ENCODE data around the gene OLFML2B.
A peak's percentile ranks its signal among the peaks of the same experiment; 100 is the strongest.

Gene OLFML2B

DNA sequence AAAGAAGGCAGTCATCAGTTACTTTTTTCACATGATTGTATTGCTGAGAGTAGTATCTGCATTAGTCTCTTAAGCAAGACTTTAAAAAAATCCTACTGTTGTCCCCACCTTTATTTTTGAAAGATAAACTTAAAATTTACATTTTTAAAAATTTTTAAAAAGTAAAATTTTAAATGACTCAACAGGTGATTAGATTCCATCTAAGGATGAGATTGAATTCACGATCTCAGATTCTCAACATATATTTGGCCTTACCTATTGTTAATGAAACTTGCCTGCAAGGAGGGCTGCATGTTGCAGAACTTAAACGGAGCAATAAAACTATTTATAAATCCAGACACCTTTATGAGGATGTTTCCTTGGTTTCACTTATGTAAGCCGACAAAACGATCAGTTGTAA, 75.2 kb downstream of the OLFML2B start:
- CTCF ChIA-PET = no interaction called here

DNA sequence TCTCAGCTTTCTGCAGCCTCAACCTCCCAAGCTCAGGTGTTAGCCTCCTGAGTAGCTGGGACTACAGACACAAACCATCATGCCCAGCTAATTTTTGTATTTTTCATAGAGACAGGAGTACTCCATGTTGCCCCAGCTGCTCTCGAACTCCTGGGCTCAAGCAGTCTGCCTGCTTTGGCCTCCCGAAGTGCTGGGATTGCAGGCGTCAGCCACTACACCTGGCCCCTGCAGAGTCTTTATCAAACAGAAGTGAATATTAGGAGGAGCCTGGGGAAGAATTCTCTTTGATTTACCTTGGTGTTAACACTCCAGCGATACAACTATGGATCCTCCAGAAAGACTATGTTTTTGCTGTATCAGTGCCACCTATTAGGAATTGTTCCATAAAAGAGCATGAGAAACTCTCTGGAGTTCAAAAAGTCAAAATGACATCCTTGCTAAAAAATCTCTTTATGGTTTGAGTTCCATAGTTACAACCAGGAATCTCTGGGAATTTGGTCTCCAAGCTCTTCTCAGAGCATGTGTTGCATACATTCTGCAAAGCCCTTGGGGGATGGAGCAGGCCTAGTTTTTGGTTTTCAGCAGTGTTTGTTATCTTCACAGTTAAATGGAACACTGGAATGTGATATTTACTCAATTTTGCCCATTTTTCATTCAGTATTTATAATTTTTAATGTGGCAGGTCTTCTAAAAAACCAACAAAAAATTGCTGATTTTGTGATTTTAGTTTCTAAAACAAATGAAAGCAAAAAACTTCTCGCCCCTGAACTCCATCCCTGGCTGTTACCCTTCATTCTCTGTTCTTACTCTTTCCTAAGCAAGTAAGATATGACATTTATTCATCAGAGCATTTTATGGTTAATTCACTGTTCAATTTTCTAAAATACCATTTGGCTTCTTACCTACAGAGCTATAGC, 77.3 kb downstream of the OLFML2B start:
- CTCF ChIA-PET = interaction anchor here (1.0 kb wide), 1 partner anchor 31 kb away, joined by 3 read pairs; no protein-coding TSS in a partner anchor
- Mint-ChIP-seq H3K27ac (no peak overlapping the region), H3K4me3 (no peak overlapping the region), H3K4me1 (no peaks in the 10 kb centered on the region), H3K36me3 (peaks cover 37% of the 10 kb centered on the region), H3K27me3 (no peaks in the 10 kb centered on the region), H3K9me3 (no peaks in the 10 kb centered on the region)
- no peak for DNase-seq

More for the DNA sequence above, 75.2 kb downstream of the OLFML2B start:
- no peak for DNase-seq
- H3K27me3 Mint-ChIP-seq = no peaks in the 10 kb centered on the region
- no peaks in the 10 kb centered on the region for H3K9me3 Mint-ChIP-seq
- no peak overlapping the region for H3K27ac Mint-ChIP-seq
- H3K36me3 Mint-ChIP-seq = peaks cover 39% of the 10 kb centered on the region
- peaks cover 4% of the 10 kb centered on the region for H3K4me1 Mint-ChIP-seq
- no peak overlapping the region for H3K4me3 Mint-ChIP-seq

DNA sequence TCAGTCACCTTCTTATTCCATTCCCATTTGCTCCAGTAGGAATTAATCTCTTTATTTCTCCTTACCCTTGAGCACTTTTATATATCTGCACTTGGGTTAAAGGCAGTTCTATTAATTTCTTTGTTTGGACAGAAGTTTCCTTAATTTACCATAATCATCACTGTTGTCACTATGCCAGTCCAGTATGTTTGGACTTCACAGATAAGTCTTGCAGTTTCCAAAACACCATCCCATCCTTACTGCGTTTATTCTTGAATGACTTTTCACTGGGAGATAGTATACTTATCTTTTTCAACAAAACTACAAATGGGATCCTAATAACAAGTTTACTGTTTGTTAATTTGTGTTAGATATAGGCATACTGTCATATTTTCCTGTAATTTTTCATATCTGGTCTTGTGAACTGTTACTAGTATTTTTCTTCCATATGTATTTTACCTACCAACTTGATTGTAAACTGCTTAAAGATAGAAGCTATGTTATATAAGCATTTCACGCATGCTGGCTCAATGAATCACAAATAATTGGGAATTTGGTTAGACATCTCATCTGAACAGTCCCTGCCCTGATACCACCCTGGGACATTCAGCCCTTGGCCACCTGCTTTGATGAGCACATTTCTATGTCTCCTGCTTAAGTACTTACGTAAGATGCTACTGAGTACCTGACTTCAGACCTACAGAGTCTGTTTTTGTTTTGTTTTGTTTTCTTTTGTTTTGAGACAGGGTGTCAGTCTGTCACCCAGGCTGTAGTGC, 78.2 kb downstream of the OLFML2B start:
- Mint-ChIP-seq H3K27me3 (no peaks in the 10 kb centered on the region), H3K4me3 (no peak overlapping the region), H3K36me3 (peaks cover 37% of the 10 kb centered on the region), H3K27ac (no peak overlapping the region), H3K9me3 (no peaks in the 10 kb centered on the region), H3K4me1 (no peaks in the 10 kb centered on the region)
- CTCF ChIA-PET = interaction anchor here (0.6 kb wide), 1 partner anchor 91 kb away, joined by 3 read pairs; no protein-coding TSS in a partner anchor
- DNase-seq = no peak

DNA sequence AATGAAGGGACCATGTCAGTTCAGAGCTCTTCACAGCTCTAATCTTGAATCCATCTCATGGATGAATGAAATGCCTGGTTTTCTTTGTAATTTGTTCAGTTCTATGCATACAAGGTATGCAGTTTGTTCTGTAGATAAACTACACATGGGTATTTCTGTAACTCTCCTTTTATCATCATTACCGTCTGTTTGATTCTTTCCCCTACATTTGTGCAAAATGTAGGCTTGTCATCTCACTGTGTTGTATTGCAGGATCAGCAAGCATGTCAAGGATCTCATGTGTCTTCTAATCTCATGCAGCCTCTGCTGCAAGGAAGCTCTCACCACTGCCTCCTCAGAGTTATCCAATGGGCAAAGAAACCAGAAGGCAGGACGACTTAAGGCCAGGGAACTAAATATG, 79.3 kb downstream of the OLFML2B start:
- no peak overlapping the region for H3K27ac Mint-ChIP-seq
- CTCF ChIA-PET = interaction anchor here (1.4 kb wide), 1 partner anchor 152 kb away, joined by 3 read pairs; no protein-coding TSS in a partner anchor
- H3K36me3 Mint-ChIP-seq = peaks cover 33% of the 10 kb centered on the region
- no peak overlapping the region for H3K4me3 Mint-ChIP-seq
- no peaks in the 10 kb centered on the region for H3K9me3 Mint-ChIP-seq
- no peaks in the 10 kb centered on the region for H3K4me1 Mint-ChIP-seq
- H3K27me3 Mint-ChIP-seq = no peaks in the 10 kb centered on the region
- no peak for DNase-seq

DNA sequence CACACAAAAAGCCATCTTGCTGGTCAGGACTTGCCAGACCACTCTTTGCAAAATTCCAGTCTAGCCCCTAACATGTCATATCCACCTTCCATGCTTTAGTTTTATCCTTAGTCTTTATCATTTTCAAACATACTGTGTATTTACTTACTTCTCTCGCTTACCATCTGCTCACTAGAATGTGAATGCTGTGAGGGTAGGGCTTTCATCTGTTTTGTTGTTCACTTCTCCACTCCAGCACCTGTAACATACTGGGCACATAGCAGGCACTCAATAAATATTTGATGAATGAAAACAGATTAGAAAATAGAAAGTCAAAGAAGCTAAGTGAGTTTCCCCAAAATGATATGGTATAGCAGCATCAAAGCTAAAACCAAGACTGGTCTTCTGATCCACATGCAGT, 79.9 kb downstream of the OLFML2B start:
- no peaks in the 10 kb centered on the region for H3K4me1 Mint-ChIP-seq
- peaks cover 30% of the 10 kb centered on the region for H3K36me3 Mint-ChIP-seq
- DNase-seq = no peak
- H3K9me3 Mint-ChIP-seq = no peaks in the 10 kb centered on the region
- CTCF ChIA-PET = interaction anchor here (1.4 kb wide), 1 partner anchor 152 kb away, joined by 3 read pairs; no protein-coding TSS in a partner anchor
- no peak overlapping the region for H3K4me3 Mint-ChIP-seq
- no peak overlapping the region for H3K27ac Mint-ChIP-seq
- no peaks in the 10 kb centered on the region for H3K27me3 Mint-ChIP-seq

DNA sequence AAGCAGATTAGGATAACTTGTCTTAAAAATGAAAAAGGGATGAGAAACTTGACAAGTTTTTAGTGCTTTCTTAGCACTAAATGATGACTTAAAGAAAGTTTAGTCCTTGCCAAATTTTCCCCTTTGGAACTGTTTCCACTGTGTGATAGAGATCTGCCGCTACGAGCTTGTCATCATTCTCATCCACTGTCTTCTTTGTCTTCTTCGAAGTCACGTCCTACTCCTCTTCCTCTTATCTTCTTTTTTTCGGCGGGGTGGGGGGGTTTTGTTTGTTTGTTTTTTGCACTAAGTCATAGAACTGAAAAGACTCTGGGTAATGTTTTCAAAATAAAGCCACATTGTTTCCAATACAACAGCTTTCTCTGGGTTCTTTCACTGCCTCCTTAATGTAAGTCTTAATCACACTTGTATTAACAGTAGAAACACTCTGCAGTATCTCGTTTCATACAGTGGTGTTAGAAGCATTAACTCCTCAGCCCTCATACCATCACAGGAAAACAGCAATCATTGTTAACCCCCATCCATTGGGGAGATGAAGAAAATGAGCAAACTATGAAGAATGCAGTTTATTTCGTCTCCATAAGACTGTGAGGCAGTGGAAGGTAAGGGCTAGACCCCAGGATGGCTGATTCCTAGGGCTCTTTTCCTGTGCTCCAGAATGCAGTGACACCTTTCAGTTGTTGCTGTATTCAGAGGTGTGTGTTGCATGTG, 81.8 kb downstream of the OLFML2B start:
- Mint-ChIP-seq H3K9me3 (no peaks in the 10 kb centered on the region), H3K4me1 (peaks cover under 1% of the 10 kb centered on the region), H3K27ac (no peak overlapping the region), H3K4me3 (no peak overlapping the region), H3K27me3 (no peaks in the 10 kb centered on the region), H3K36me3 (peaks cover 28% of the 10 kb centered on the region)
- DNase-seq = no peak
- CTCF ChIA-PET = interaction anchor here (1.7 kb wide), 1 partner anchor 82 kb away, joined by 4 read pairs; the partner anchor contains the start of gene OLFML2B

DNA sequence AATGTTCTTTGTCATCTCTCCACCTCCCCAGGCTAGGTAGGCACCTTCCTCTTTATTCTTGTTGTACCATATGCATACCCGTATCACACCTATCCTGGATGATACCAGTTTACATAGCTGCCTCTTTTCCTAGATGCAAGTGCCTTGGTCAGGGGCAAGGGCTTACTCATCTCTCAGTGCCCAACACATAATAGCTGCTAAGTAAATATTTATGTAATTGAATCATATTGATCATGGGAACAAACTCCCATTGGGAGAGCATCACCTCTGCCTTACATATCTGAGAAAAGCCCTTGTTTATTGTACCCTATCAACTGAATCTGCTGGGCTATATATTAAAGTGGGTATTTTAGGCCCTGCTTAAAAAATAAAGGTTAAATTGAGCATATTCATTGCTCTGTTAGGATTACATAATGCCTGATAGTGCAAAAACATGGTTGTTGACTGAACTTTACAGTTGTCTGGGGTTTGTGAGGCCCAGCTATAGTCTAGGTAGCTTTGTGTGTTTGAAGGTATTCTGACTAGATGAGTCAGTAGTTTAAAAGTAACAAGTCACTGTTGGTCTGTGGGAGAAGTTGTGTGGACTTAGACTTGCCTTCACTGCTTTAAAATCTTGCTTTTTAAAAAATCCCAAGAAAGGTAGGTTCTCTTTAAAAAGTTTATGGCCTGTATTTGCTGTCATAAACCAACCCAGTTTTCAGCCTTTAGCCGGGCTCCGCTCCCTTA, 82.6 kb downstream of the OLFML2B start:
- CTCF ChIA-PET = interaction anchor here (1.7 kb wide), 1 partner anchor 83 kb away, joined by 4 read pairs; the partner anchor contains the start of gene OLFML2B
- Mint-ChIP-seq H3K27me3 (no peaks in the 10 kb centered on the region), H3K9me3 (no peaks in the 10 kb centered on the region), H3K4me3 (no peak overlapping the region), H3K27ac (no peak overlapping the region), H3K36me3 (peaks cover 26% of the 10 kb centered on the region), H3K4me1 (peaks cover 3% of the 10 kb centered on the region)
- no peak for DNase-seq

DNA sequence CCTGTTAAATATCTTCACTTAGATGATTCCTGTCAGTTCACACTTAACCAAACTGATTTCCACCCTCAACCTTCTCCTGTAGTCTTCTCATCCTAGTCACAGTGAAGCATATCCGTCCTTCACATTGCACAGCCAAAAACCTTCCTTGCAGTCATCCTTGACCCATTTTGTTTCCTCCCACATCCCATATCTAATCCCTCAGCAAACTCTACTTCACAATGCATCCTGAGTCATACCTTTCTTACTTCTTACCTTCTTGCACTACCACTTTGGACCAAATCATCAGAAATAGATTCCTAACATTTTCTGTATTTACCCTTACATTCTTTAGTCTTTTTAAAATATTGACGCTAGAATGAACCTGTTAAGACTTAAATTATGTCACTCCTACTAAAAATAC, 86.9 kb downstream of the OLFML2B start:
- no peaks in the 10 kb centered on the region for H3K9me3 Mint-ChIP-seq
- H3K36me3 Mint-ChIP-seq = peaks cover 13% of the 10 kb centered on the region
- no peaks in the 10 kb centered on the region for H3K27me3 Mint-ChIP-seq
- no peak overlapping the region for H3K27ac Mint-ChIP-seq
- DNase-seq = no peak
- H3K4me3 Mint-ChIP-seq = no peak overlapping the region
- CTCF ChIA-PET = no interaction called here
- H3K4me1 Mint-ChIP-seq = peaks cover 35% of the 10 kb centered on the region

DNA sequence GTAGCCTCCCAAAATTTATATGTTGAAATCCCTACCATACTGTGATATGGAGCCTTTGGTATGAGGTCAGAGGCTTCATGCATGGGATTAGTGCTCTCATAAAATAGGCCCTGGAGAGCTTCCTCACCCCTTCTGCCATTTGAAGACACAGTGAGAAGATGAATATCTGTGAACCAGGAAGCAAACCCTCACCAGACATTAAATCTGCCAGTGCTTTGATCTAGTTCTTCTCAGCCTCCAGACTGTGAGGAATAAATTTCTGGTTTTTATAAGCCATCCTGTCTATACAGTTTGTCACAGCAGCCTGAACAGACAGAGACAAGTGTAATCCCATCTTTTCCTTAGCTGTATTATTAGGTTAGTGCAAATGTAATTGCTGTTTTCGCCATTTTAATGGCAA, 88.4 kb downstream of the OLFML2B start:
- DNase-seq = no peak
- H3K27ac Mint-ChIP-seq = no peak overlapping the region
- no peaks in the 10 kb centered on the region for H3K9me3 Mint-ChIP-seq
- H3K36me3 Mint-ChIP-seq = peaks cover 10% of the 10 kb centered on the region
- H3K4me1 Mint-ChIP-seq = peaks cover 35% of the 10 kb centered on the region
- H3K4me3 Mint-ChIP-seq = no peak overlapping the region
- CTCF ChIA-PET = interaction anchor here (1.2 kb wide), 1 partner anchor 12 kb away, joined by 5 read pairs; no protein-coding TSS in a partner anchor
- H3K27me3 Mint-ChIP-seq = no peaks in the 10 kb centered on the region

DNA sequence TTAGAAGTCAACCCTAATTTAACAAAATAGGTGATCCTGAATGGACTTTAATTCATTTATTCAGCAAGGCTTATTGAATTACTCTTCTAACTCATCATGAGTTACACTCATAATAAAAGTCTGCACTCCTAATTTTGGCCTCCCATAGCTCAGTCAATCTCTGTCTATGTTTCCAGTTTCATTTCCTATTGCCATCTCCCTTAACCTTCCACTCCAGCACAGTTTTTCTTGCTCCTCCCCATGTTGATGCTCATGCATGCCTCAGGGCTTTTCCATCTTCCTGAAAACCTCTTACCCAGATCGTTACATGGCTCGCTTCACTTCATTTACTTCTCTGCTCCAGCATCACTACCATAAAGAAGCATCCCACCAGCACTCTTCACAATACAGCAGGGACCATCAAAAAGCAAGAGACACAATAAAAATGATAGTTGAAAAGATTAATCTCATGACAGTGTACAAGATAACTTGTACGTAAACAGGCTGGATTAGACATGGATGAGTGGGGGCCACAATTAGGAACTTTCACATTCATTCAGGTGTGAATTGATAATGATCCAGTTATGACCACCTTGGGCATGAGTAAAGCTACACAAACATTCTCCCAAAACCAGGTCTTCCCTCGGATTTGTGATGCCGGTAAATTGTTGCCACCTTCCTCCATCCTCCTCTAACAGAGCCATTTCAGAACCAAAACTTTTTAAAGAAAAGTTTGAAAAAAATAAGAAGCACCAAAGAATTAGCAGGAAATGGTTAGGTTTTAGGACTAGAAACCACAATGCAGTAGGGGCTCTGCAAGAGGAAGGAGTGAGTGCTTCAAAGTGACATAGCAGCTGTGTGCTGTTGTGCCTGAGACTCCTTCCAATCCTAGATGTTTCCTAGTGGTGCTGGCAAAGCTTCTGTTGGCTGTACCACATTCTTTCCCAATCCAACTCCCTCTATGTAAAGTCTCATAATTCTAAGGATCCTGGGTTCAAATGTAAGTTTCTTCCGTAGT, 89.8 kb downstream of the OLFML2B start:
- Mint-ChIP-seq H3K4me3 (peak overlapping the region; percentile 22), H3K27me3 (no peaks in the 10 kb centered on the region)

More for the DNA sequence above, 89.8 kb downstream of the OLFML2B start:
- CTCF ChIA-PET = interaction anchor here (1.2 kb wide), 1 partner anchor 10 kb away, joined by 5 read pairs; no protein-coding TSS in a partner anchor
- Mint-ChIP-seq H3K4me1 (peaks cover 35% of the 10 kb centered on the region), H3K27ac (peak overlapping the region; percentile 75), H3K9me3 (no peaks in the 10 kb centered on the region), H3K36me3 (peaks cover 13% of the 10 kb centered on the region)
- DNase-seq = peak; percentile 32

Data from activated naive CD4-positive, alpha-beta T cell treated with anti-CD3 and anti-CD28 coated beads, Interleukin-2, amount 10 ng/mL, durations not matched to agents 7 days and 5 days (primary cell).